NCI-H524 (cell line): ENCODE data around the gene ID1.
"Not testable (repeated sequence)": the region's sequence is repeated elsewhere in the genome, so short reads cannot be mapped to it uniquely, and the experiment has no call there.

ENCODE experiments used
- DNase-seq, 2 experiments: peaks; one replicate each; lab custom pipeline; 2025; lab: John Stamatoyannopoulos, UW

The ID1 gene

DNA sequence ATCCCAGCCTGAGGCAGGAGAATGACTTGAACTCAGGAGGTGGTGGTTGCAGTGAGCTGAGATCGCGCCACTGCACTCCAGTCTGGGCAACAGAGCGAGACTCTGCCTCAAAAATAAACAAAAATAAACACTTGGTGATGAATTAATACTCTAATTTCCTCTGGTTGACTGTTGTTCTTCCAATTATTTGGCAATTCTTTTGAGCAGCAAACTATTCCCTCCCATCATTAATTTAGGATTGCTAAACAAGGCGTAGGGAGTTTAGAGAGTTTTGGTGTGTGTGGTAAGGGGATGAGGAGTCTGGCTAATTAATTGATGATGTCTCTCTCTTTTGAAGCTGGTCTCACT is 2.7 kb upstream of the ID1 start:
- no peak for DNase-seq

DNA sequence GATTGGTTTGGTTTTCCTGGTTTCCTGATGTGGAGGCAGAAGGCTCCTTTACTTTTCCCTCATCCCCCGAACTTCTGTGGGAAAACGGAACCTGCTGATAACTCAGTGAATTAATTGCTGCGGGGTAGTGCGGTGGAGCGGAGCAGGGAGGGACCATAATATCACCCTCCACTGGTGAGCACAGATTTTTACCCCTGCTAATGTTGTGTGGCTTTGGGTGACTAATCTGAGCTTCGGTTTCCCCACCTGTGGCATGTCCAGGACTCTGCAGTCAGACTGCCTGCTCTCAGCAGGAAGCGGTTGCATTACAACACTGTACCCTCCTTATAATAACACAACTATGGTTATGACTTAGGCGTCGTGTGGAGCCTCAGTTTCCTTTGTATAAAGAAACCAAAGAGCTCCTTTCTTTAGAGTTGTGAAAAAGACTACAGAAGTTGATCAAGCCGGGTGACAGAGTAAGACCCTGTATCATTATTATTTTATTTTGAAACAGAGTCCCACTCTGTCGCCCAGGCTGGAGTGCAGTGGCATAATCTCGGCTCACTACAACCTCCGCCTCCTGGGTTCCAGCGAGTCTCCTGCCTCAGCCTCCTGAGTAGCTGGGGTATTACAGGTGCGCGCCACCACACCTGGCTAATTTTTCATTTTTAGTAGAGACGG is 2.2 kb upstream of the ID1 start:
- DNase-seq, result no peak

GRCh38 chr20:31603822-31604566 is 1.1 kb upstream of the ID1 start:
- peak; percentile 99 to 100 for DNase-seq

GRCh38 chr20:31604567-31605030 is 490 bp upstream of the ID1 start:
- DNase-seq, result no peak

DNA sequence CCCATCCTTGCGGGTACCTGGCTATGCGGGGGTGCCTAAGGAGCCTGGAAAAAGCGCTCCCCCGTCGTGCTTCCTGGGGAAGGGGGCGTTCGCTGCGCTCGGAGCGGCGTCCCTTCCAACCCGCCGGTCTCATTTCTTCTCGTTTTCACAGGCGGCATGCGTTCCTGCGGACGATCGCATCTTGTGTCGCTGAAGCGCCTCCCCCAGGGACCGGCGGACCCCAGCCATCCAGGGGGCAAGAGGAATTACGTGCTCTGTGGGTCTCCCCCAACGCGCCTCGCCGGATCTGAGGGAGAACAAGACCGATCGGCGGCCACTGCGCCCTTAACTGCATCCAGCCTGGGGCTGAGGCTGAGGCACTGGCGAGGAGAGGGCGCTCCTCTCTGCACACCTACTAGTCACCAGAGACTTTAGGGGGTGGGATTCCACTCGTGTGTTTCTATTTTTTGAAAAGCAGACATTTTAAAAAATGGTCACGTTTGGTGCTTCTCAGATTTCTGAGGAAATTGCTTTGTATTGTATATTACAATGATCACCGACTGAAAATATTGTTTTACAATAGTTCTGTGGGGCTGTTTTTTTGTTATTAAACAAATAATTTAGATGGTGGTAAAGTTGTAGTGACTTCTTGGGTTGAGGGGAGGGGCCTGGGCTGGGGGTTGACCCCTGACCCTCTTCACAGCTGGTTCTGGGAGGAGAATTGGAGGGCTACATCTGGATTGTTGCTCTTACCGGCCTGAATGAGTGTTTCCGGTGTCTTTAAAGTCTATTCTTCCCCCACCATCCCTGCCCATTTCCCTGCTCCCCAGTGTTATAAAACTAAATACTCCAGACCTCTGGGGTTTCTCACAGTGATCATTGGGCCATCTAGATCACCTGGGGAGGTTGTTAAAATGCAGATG is 1.1 kb downstream of the ID1 start:
- DNase-seq, result peak; percentile 31 to 52

DNA sequence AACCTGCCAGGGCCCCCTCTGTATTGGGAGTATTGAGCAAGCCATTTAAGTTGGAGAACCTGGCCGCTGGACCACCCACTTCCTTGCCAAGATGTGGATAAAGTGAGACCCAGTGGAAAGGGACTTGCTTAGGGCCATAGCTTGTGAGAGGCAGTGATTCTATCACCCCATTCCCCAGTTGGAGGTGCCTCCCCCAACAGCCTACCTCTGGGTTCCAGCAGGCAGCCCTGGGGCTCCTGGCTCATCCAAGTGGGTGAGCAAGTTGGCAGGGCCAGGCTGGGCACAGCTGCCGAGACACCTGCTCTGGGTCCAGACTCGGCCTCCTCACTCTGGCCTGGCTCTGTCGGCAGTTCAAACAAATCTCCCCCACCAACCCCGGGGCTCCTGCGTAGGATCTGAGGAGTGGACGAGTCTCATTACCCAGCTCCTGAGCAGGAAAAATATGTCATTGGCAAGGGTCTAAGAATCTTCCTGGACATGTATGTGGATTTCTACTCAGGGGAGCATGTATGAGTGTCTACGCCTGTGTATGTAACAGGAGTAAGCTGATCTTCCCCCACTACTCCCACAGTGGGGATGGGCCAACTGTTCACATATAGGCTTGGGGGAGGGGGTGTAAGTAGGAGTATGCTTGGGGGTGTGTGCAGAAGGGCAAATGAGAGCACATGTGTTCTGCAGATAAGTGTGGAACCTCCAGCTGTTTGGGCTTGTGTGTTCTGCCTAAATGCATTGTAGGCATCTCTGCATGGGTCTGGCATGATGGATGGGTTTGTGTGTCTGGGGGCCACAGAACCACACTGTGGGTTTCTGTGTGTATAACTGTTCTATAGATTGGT is 1.9 kb downstream of the ID1 start:
- peak; percentile 93 to 97 for DNase-seq

DNA sequence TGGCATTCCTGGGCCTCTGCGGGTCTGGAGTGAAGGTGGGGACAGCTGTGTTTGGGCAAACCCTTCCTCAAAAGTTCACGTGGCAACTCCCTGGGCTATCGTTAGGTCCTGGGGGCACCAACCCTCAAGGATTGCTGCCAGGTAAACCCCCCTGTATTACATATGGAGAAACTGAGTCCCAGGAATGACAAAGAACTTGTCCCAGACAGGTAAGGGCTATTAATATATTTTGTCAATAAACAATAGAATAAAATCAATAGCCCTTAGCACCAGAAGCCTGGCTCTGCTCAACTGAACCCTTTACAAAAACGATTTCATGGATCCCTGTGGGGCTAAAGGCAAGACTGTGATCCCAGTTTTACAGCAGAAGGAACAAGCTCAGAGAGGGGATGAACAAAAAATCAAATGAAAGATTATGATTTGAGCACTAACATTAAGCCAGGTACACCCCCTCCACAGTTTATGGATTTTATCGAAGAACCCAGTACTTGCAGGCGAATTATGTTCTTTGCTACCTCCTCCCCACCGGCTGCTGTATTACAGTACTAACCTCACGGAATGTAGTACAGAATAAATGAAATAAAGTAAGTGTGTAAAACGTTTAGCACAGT is 2.7 kb downstream of the ID1 start:
- DNase-seq, result peak in 1 of 2 experiments; percentile 50

DNA sequence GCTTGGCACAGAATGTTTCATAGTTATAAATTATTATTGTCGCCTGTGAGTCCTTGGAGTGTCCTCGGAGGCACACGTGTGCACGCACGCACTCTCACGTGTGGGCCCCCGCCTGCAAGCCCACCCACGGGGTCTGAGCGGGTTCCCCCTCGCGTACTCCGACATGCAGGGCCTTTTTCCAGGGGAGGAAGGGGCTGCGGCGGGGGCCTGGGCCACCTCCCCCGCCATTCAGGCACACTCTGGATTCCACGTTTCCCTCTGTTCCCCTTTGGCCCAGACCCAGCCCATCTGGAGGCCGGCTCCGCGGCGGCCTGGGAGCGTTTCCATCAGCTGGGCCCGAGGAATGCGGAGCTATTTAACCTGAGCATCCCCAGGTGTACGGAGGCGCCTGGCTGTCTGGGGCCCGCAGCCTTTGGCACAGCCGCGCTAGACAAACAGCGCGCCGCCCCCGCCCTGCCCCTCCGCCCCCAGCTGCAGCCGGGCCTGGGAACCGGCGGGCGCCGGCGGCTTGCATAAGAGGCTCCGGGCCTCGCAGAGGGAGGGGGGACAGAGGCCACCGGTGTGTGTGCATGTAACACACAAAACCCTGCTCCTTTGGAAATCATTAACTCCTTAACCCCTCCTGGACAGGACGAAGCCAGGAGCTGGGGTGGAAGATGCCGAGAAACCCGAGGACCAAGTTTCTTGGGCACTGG is 3.3 kb downstream of the ID1 start:
- DNase-seq, result peak; percentile 79 to 93

GRCh38 chr20:31612271-31612640 is 7.2 kb downstream of the ID1 start:
- not testable (repeated sequence) for DNase-seq

- no peak for DNase-seq
These were observed 10.3 kb downstream of the ID1 start for GRCh38 chr20:31615416-31615815.

DNA sequence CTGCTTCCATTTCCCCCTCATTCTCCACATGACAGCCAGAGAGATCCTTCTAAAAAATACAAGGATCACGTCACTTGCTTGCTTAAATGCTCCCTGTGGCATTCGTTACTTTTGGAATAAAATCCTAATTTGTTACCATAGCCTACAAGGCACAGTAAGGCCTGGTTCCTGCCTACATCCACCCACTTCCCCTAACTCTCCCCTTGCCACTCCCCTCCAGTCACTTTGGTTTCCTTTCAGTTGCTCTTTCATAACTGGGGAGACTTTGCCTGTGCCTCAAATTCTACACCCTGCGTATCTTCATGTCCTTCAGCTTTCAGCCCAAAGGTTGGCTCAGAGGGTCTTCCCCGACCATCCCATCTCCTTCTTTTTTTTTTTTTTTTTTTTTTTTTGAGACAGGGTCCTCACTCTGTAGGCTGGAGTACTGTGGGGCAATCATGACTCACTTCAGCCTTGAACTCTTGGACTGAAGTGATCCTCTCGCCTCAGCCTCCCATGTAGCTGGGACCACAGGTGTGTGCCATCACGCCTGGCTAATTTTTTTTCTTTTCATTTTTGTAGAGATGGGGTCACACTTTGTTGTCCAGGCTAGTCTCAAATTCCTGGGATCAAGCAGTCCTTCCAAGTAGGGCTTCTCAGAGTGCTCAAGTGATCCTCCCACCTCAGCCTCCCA is 12.5 kb downstream of the ID1 start:
- DNase-seq, result no peak

GRCh38 chr20:31620246-31620645 is 15.2 kb downstream of the ID1 start:
- no peak for DNase-seq

- DNase-seq, result not testable (repeated sequence)
These were observed 18.0 kb downstream of the ID1 start for GRCh38 chr20:31623123-31623505.

DNA sequence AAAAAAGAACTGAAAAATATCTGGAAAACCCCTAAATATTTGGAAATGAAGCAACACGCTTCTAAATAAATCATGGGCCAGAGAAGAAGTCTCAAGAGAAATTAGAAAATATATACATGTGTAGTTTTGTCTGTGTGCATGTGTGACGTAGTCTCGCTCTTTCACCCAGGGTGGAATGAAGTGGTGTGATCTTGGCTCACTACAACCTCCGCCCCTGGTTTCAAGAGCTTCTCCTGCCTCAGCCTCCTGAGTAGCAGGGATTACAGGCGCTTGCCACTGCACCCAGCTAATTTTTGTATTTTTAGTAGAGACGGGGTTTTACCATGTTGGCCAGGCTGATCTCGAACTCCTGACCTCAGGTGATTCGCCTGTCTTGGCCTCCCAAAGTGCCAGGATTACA is 21.4 kb downstream of the ID1 start:
- not testable (repeated sequence) for DNase-seq

DNA sequence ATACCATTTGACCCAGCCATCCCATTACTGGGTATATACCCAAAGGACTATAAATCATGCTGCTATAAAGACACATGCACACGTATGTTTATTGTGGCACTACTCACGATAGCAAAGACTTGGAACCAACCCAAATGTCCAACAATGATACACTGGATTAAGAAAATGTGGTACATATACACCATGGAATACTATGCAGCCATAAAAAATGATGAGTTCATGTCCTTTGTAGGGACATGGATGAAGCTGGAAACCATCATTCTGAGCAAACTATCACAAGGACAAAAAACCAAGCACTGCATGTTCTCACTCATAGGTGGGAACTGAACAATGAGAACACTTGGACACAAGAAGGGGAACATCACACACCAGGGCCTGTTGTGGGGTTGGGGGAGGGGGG is 23.0 kb downstream of the ID1 start:
- not testable (repeated sequence) for DNase-seq

DNA sequence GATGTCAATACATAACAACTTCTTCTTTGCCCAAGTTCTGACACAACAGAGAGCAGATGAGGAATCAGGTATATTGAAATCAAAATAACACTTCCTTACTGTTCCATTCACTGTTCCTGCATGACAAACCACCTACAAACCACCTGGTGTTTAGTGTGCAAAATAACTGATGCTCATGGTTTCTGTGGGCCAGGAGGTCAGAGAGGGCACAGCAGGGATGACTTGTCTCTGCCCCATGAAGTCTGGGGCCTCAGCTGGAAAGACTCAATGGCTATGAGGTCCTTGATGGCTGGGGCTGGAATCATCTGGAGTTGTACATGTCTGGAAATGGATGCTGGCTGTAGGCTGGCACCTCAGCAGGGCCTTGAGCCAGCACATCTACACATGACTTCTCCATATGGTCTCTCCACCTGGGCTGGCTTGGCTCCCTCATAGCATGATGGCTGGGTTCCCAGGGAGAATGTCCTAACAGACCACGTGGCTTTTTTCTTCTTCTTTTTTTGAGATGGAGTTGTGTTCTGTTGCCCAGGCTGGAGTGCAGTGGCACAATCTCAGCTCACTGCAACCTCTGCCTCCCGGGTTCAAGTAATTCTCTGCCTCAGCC is 25.2 kb downstream of the ID1 start:
- DNase-seq, result peak; percentile 17 to 65

DNA sequence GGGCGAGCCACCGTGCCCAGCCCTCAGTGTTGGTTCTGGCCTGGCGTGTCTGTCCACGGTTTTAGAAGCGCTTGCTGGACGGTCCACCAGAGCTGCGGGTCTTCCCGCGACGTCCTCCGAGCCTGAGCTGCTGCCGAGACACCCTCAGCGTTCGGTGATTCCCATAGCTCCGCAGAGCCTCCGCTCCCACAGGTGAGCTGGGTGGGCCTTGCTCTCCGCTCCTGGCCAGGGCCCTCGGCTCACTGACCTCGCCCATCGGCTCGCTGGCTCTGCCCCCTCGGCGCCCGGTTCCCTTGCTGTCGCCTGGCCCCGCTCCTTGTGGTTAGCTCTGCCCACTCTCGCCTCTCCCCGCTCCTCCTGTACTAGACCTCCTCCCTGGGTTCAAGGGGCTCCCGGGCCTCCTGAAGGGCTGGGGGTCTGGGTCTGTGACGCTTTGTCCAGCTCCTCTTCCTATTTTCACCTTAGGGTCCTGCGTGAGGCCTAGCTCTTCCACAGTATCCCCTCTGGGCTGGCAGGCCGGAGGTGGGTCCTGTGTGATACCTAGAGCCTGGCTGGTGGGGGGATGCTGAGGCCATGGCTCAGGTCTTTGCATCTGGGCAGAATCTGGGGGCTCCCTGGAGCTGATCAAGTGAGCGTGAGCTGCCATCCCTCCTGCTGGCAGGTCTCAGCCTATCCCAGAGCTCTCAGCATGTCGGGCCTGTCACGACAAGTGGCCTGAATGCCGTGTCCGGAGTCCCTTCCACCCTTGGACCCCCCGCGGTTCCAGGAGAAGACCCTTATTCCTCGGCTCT is 27.7 kb downstream of the ID1 start:
- DNase-seq, result no peak

DNA sequence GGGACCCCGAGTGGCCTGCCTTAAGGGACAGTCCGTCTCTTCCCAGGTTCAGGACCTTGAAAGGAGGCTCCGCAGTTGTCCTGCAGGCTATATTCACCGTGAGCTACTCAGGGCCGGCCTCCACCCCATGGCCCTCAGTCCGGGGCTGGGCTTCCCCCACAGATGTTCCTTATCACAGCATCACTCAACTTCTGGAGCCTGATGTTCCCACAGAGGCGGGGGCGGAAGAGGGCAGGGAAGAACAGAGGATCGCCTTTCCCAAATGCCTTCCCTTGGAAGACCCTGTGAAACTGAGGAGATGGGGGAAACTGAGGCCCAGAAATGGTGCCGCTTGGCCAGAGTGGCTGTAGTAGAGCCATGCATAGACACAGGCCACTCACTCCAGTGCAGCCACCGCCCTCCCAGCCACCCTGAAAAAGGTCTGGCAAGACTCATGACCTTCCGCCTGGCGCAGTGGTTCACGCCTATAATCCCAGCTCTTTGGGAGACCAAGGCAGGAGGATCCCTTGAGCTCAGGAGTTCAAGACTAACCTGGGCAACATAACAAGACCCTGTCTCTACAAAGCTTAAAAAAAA is 28.3 kb downstream of the ID1 start:
- no peak for DNase-seq

DNA sequence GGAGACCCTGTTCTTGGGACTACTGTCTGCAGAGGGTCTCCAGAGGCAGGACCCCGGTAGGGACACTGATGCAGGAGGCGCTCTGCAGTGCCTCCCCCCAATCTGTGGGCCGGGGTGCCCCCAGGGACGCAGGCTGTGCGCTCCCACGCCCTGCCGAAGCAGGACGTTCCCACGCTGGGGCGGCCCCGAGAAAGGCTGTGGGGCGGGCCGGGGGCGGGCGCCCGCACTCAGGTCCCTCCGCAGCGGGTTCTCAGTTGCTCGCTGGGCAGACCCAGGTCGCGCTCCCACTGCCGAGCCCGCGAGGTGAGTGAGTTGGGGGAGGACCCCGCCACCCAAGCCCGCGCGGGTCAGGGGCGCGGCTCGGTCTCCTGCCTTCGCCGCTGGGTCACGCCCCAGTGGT is 32.6 kb downstream of the ID1 start, which contains the start of gene COX4I2:
Gene COX4I2 (plus strand): TSS at position 253 of the 400 bp plus-strand sequence. CDS start 1,106 bp downstream, outside the sequence.
- no peak for DNase-seq
